HG03108 (cell line): ENCODE measurements around the gene PCYT1B.
"Not testable (repeated sequence)": the region's sequence is repeated elsewhere in the genome, so short reads cannot be mapped to it uniquely, and the experiment has no call there.

Source experiments
- ATAC-seq: cut with Tn5 transposase; IDR thresholded peaks from one replicate; pipeline ENCODE4 v1.9.1; 2021; ENCODE audit warnings: moderate library complexity; ENCODE audit not compliant: unreplicated experiment

Gene PCYT1B

DNA sequence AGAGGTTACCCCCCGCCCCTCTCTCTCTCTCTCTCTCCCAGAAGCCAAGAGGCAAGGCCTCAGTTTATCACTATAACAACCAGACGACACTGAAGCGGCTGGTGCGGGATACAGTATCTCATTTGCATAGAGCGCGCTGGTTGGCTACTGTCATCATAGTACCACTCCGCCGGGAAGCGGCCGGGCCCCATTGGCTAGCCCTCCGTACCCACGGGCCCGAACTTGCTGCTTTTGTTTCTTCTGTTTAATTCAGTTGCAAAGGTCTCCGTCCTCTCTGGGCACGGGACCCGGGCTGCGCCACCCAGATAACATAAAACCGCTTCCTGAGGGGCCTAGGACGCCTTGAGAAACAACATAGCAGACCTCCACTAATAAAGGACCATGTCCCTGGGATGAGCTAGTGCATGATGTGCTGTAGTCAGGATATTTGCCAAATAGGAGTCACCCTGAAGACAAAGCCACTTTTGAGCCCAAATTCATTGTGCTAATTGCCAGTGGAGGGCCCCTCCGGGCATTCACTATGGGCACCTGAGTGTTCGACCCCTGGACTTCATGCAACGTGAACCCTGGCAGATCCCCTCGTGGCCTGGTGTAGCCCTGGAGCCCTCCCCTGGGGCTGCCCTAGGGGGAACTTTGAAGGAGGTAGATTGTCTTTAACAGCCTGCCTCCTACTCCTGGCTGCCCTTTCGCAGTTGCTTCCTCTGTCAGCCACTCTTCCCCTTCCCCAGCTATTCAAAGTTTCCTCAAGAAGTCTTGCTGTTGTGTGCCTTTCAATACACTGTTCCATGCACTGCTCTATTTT lies at the start of gene PCYT1B:
PCYT1B (minus strand) TSS at position 91 of the 802 bp plus-strand sequence. CDS start 242 bp downstream, outside the sequence.
- ATAC-seq: no peak

DNA sequence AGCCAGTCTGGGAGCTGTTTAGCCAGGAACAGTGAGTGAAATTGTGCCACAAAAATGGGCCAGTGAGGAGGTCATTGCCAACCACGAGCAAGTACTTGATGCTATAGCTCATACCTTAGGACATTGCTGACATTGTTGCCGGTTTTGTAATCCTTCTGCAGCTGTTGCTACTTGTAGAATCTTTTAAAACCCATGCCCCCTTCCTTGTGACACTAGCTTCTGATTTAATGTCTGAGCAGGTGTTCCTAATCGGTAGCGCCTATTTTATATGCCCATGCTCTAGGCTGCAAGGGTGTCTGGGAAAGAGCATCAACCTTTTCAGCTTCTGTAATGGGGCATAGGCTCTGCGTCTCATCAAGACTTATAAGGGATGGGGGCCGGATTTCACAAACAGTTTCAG lies 49.1 kb upstream of the PCYT1B start:
- ATAC-seq: no peak

GRCh38 chrX:24694825-24695224 lies 47.7 kb upstream of the PCYT1B start:
- ATAC-seq: no peak

- ATAC-seq: peak; percentile 95
These were observed 46.5 kb upstream of the PCYT1B start, which contains the start of gene POLA1 for GRCh38 chrX:24693453-24694202. Gene POLA1 (plus strand): TSS chrX:24693918. CDS start chrX:24693962, 44 bp downstream.

DNA sequence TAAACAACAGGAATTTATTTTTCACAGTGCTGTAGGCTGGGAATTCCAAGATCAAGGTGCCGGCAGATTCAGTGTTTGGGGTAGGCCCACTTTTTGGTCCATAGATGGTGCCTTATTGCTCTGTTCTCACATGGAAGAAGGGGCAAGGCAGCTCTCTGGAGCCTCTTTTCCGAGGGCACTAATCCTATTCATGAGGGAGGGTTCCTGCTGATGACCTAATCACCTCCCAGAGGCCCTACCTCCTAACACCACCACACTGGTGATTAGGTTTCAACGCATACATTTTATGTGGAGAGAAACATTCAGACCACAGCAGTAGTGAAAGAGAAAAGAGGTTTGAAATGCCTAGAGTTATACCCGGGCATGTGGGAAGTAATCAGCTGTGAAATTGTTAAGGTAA lies 45.2 kb upstream of the PCYT1B start:
- ATAC-seq: no peak

- ATAC-seq: no peak
These were observed 36.9 kb upstream of the PCYT1B start for GRCh38 chrX:24684048-24684447.

DNA sequence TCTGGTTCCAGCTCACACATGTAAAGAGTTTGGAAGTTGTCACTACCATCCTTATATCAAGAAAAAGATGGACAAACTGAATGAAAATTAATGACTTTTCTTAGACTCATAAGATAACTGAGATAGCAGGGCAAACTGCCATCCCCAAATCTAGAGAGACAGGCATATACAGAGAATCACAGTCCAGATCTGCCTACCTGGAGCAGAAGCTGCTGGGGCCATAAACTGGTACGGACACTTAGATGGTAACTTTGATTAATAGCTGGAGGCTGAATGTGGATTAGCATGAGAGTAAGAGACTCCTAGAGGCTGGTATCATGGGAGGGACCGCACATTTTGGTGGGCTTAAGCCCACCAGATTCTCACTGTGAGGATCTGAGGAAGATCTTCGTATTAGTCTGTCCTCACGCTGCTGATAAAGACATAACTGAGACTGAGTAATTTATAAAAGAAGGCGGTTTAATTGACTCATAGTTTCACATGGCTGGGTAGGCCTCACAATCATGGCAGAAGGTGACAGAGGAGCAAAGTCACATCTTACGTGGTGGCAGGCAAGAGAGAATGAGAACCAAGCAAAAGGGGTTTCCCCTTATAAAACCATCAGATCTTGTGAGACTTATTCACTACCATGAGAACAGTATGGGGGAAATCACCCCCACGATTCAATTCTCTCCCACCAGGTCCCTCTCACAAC lies 35.7 kb upstream of the PCYT1B start:
- no peak for ATAC-seq

DNA sequence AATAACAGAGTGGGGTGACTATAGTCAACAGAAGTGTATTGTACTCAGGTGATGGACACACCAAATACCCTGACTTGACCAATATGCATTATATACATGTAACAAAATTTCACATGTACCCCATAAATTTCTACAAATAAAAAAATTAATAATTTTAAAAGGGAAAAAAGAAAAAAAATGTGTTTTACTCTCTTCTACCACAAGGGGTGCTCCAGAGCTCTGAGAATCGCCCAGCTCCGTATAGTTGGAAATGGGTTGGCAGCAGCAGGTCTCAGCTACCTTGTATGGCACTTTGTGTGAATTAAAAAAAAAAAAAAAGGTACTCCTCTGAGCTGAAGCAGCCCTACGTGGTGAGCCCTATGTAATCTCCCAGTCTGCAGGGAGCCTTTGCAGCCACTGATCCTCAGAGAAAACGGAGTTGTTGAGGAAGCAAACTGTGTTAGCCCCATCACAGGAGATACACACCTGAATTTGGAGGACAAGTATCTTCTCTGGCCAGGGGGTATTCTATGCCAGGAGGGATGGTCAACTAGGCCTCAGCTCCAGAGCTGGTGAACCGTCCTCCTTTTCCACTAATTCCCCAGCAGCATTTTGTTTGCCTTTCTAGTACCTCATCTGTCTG lies 29.4 kb upstream of the PCYT1B start:
- no peak for ATAC-seq

GRCh38 chrX:24673424-24673823 lies 26.3 kb upstream of the PCYT1B start:
- ATAC-seq: no peak

GRCh38 chrX:24672701-24673190 lies 25.6 kb upstream of the PCYT1B start:
- no peak for ATAC-seq

DNA sequence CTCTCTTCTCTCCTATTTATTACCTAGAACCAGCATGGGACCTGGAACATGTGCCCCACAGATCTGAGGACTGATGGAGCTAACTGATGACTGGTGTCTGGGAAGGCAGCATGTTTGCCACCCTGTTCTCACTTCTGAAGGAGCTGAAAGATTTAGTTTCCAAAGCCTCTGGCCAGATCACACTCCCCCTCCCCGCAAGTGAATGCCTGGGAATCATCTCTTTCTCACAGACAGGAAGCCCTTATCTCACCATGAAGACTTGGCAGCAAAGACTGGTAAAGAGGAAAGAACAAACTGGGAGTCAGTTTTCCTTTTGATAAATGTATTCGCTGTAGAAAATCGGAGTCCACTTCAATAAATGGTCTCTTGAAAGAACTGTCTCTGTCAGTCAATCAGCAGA lies 21.0 kb upstream of the PCYT1B start:
- ATAC-seq: no peak

- ATAC-seq: no peak
These were observed 15.2 kb upstream of the PCYT1B start for GRCh38 chrX:24662352-24662751.

DNA sequence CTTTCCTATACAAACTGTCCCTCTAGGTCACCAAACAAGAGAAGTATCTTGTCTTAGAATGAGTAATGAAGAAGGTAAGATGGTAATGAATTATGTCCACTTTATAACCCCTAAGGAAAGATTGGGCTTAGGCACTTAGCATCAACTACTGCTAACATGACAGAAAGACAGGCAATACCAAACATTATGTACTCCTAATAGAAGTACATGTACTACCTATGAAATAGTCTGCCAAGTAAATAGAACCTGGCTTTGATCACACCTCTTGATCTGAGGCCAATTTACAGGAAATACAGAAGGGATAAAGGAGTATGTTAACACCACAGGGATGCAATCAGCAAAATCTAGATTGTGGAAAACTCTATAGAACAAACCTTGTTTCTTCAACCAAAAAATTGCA lies 14.1 kb upstream of the PCYT1B start:
- no peak for ATAC-seq

GRCh38 chrX:24659646-24660045 lies 12.5 kb upstream of the PCYT1B start:
- ATAC-seq: no peak

GRCh38 chrX:24659106-24659505 lies 12.0 kb upstream of the PCYT1B start:
- no peak for ATAC-seq

DNA sequence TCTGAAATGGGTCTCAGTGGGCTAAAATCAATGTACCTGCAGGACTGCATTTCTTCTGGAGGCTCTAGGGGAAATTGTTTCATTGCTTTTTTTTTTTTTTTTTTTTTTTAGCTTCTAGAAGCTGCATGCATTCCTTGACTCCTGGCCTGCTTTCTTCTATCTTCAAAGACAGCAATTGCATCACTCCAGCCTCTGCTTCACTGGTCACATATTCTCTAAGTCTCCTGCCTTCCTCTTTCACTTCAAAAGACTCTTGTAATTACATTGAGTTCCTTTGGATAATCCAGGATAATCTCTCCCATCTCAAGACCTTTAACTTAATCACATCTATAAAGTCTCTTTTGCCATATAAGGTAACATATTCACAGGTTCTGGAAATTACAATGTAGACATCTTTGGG lies 11.3 kb upstream of the PCYT1B start:
- no peak for ATAC-seq

DNA sequence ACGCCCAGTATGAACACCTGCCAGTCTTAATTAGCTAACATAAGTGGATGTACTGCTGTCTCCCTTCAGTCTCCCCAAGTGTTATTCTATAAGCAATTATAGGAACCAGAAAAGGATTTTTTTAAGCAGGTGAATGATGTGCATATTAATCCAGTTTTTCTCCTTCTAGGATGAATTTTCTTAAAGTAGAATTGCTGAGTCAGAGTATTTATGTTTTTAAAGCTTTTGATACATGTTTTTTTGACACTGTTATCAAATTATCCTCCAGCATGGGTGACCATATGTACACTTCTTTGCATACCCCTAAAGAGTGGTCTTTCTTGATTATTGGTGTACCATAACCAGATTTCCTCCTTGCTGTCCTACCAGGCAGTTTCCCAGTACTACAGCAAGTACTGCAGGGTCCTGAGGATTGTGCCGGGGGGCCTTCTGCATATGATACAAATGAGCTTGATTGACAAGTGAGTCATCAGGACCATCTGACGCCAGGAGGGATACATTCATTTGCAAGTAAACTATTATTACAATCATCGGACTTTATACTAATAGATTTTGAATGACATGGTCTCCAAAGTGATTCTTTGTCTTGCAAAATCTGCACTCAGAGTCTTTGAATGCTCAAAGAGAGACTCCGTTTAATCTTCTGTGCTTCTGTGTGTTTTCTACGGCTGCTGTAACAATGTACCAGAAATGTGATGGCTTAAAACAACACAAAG lies 10.7 kb upstream of the PCYT1B start:
- no peak for ATAC-seq

DNA sequence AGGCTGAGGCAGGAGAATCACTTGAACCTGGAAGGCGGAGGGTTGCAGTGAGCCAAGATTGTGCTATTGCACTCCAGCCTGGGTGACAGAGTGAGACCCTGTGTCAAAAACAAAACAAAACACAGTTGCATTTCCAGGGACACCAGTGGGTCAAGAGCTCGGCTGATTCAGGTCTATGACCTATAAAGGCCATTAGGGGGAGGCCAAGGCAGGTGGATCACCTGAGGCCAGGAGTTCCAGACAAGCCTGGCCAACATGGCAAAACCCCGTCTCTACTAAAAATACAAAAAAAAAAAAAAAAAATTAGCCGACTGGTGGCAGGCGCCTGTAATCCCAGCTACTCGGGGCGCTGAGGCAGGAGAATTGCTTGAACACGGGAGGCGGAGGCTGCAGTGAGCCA lies 8.5 kb upstream of the PCYT1B start:
- not testable (repeated sequence) for ATAC-seq

DNA sequence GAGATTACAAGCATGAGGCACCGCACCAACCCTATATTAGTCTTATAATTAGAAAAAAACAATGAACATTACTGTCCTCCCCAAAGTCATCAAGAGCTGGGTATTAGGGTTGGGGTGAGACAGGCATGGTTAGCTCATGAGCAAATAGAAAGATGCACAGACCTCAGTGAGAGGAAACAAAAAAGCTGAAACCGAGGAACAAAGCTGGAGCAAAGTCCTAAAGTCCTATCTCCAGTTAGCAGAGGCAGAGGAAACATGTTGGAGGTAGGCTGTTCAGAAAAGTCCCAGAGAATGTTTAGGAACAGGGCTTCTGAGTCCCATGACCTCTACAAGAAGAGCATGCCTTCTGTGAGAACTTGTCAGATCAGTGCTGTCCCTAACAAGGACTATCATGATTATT lies 4.6 kb upstream of the PCYT1B start:
- no peak for ATAC-seq

DNA sequence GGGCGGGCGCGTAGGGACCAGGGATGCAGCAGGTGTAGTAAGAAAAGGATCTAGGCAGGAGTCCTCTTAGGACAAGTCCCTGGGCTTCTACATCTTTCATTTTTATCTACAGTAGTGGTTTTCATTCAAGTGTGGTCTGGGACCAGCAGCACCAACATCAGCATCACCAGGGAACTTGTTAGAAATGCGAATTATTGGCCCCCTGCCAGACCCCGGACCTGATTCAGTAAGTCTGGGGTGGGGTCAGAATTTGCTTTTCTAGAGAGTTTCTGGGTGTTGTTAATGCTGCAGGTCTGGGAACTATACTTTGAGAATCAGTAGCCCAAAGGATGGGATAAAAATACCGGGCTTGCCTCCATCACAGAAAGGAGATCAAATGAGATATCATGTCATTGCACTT lies 1.3 kb upstream of the PCYT1B start:
- ATAC-seq: no peak
